Panc1 (cell line): ENCODE results near the gene VSNL1. TPM values are rescaled to one million over a fixed set of nuclear protein-coding genes. Genes with fewer than 3 reads are reported as not detected.

Source experiments
- ATAC-seq: fragments of 200-7000 bp; cut with Tn5 transposase; 2 replicates; pipeline ENCODE4 v1.9.1; 2020; ENCODE audit warnings: mild to moderate bottlenecking, moderate library complexity
- BruUV-seq: library from RNA; stranded (reverse); fragments of 400-500 nt; replicated peaks from 2 replicates; lab custom pipeline; 2021; lab: Mats Ljungman, UMichigan
- CTCF ChIA-PET: fragments of 300-600 bp; sonication (Branson Sonifier 250); formaldehyde crosslinking; loops from one replicate; lab custom pipeline; 2022; ENCODE audit warnings: antibody characterized with exemption; lab: Charles Lee
- POLR2A ChIA-PET: fragments of 300-600 bp; sonication (Branson Sonifier 250); formaldehyde crosslinking; loops from one replicate; lab custom pipeline; 2022; ENCODE audit warnings: antibody characterized with exemption; lab: Charles Lee
- DNase-seq: peaks from one replicate; pipeline ENCODE4 v3.0.0-alpha.2; 2010; ENCODE audit warnings: low read depth, low spot score
- H3K27ac ChIP-seq: 2 replicates; pipeline ENCODE4 v1.5.1; 2011; ENCODE audit warnings: mild to moderate bottlenecking, low read length, inconsistent platforms
- H3K27me3 ChIP-seq: fragments of 200-500 bp; sonication (Bioruptor generic); 2 replicates; pipeline ENCODE4 v1.6.0; 2014; ENCODE audit warnings: low read length, inconsistent platforms; ENCODE audit not compliant: control insufficient read depth, insufficient read depth
- H3K36me3 ChIP-seq: fragments of 200-500 bp; sonication (Bioruptor generic); 2 replicates; pipeline ENCODE4 v1.5.1; 2014; ENCODE audit warnings: inconsistent platforms, mild to moderate bottlenecking, low read length, moderate library complexity; ENCODE audit not compliant: control insufficient read depth, insufficient read depth
- H3K4me1 ChIP-seq: 2 replicates; pipeline ENCODE4 v1.5.1; 2011; ENCODE audit warnings: inconsistent platforms, mild to moderate bottlenecking, low read length, moderate library complexity; ENCODE audit not compliant: control insufficient read depth, insufficient read depth
- H3K4me3 ChIP-seq, 2 experiments: 2 replicates each; pipeline ENCODE4 v1.5.1; 2011 to 2012; ENCODE audit warnings: low read depth in 2 of 2, low read length in 2 of 2, mild to moderate bottlenecking in 2 of 2, inconsistent platforms in 1 of 2, moderate library complexity in 1 of 2
- H3K9me3 ChIP-seq: fragments of 200-500 bp; sonication (Bioruptor generic); 2 replicates; pipeline ENCODE4 v1.5.1; 2014; ENCODE audit warnings: low read depth, mild to moderate bottlenecking, inconsistent platforms, low read length, moderate library complexity; ENCODE audit not compliant: control insufficient read depth, insufficient read depth
- CTCF ChIP-seq: fragments of 450-650 bp; IDR thresholded peaks from 2 replicates; pipeline ENCODE4 v1.5.1; 2017; ENCODE audit warnings: mild to moderate bottlenecking
- POLR2AphosphoS5 ChIP-seq: IDR thresholded peaks from 2 replicates; pipeline ENCODE4 v1.6.1; 2012; ENCODE audit warnings: mild to moderate bottlenecking, low read depth, low read length, moderate library complexity
- REST ChIP-seq, 2 experiments: IDR thresholded peaks; 2 replicates each; pipeline ENCODE4 v1.6.1; 2011 to 2012; ENCODE audit warnings: low read depth in 2 of 2, control low read depth in 1 of 2, low read length in 1 of 2, mild to moderate bottlenecking in 1 of 2, moderate library complexity in 1 of 2; ENCODE audit not compliant: insufficient read depth in 1 of 2
- SIN3A ChIP-seq: IDR thresholded peaks from 2 replicates; pipeline ENCODE4 v1.6.1; 2012; ENCODE audit warnings: low read depth, mild to moderate bottlenecking, low read length, moderate library complexity, borderline replicate concordance; ENCODE audit not compliant: insufficient read depth
- TCF7L2 ChIP-seq: IDR thresholded peaks from 2 replicates; pipeline ENCODE4 v1.6.1; 2011; ENCODE audit warnings: mild to moderate bottlenecking, low read depth, low read length, inconsistent platforms
- in situ Hi-C: cut with HindIII; loops from 2 replicates; pipeline ENCODE4 v1.10.0; 2016; ENCODE audit warnings: low sequenced_read_pairs, low pct_unique_long_range_greater_than_20kb
- intact Hi-C: fragments of 100-400 bp; cut with micrococcal nuclease; formaldehyde crosslinking; loops from one replicate; pipeline ENCODE4 v1.10.0; 2022; ENCODE audit not compliant: unreplicated experiment
- total RNA-seq: library from RNA; stranded (reverse); gene quantifications from one replicate; pipeline ENCODE4 v1.2.1, GENCODE V29; 2021; ENCODE audit not compliant: unreplicated experiment

VSNL1 gene
- total RNA-seq, 1 experiment from 2014 or later = not detected

- no peak for ATAC-seq
- Histone ChIP-seq H3K4me1 (no peaks in the 10 kb centered on the region), H3K27me3 (no peaks in the 10 kb centered on the region), H3K36me3 (no peaks in the 10 kb centered on the region), H3K4me3 (no peak overlapping the region), H3K9me3 (no peaks in the 10 kb centered on the region), H3K27ac (no peak overlapping the region)
- ChIA-PET POLR2A (no interaction called here), CTCF (no interaction called here)
- no peak for DNase-seq
- in situ Hi-C loops = no loop called here
- TF ChIP-seq REST (IDR thresholded peaks at IDR 0.05; ENCODE audit: insufficient read depth in 1 of 2, low read depth in 2 of 2, low read length in 1 of 2) (no peak), SIN3A (no peak), TCF7L2 (no peak), POLR2AphosphoS5 (no peak), CTCF (no peak)
- BruUV-seq = no TSS peak
- intact Hi-C loops = no loop called here
These were observed 86.5 kb downstream of the VSNL1 start for GRCh38 chr2:17626986-17627385.

GRCh38 chr2:17627434-17627833, 86.9 kb downstream of the VSNL1 start:
- no peaks in the 10 kb centered on the region for H3K27me3 ChIP-seq
- in situ Hi-C loops (no loop called here), intact Hi-C loops (no loop called here)
- H3K4me1 ChIP-seq = no peaks in the 10 kb centered on the region
- H3K27ac ChIP-seq = no peak overlapping the region
- DNase-seq (no peak), ATAC-seq (no peak)
- no peaks in the 10 kb centered on the region for H3K36me3 ChIP-seq
- ChIA-PET POLR2A (no interaction called here), CTCF (no interaction called here)
- TF ChIP-seq SIN3A (no peak), CTCF (no peak), TCF7L2 (no peak), POLR2AphosphoS5 (no peak), REST (IDR thresholded peaks at IDR 0.05; ENCODE audit: insufficient read depth in 1 of 2, low read depth in 2 of 2, low read length in 1 of 2) (no peak)
- no peak overlapping the region for H3K4me3 ChIP-seq
- H3K9me3 ChIP-seq = no peaks in the 10 kb centered on the region
- no TSS peak for BruUV-seq
